ENCODE measurements around the gene RTCA.
"Not testable (repeated sequence)": the region's sequence is repeated elsewhere in the genome, so short reads cannot be mapped to it uniquely, and the experiment has no call there.

Gene RTCA

GRCh38 chr1:100321506-100321905, 55.5 kb downstream of the RTCA start:
- DNase-seq (ENCODE audit: insufficient read length, low spot score): no peak
- no peak for TF ChIP-seq CTCF (IDR thresholded peaks at IDR 0.05; ENCODE audit: insufficient read depth, missing control alignments)
- no peak for FAIRE-seq

DNA sequence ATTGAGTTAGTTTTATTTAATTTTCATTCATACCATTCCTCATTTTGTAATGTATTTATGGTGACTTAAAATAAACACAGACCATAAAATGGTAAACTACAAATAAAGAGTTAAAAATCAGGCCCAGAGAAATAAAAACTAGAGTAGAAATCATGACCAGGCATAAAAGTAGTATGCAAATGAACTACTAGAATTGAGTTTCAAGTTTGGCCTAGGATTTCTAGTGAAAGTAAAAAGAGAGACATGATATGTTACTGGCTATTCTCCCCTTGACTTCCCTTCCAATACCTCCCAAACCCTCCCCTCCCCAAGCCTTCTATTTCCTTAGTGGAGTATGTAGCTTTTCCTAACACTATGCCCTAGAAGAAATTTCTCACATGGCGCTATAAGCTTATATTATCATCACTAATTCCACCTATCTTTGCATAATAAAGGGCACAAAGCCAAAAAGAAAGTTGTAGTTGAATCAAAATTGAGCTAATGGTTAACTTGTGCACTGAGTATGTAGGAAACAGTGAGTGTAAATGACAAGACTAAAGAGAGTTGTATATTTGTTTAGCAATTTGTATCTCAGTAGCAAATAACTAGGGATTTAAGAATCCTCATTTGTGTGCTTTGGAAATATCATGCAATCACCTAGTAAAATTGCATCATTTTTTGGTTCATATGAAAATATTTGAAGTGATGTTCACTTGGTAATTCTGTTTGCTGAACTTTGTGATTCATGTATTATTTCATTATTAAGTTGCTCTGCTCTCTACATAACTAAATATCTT, 56.6 kb downstream of the RTCA start:
- DNase-seq (ENCODE audit: insufficient read length, low spot score) (no peak), FAIRE-seq (no peak)
- TF ChIP-seq CTCF (IDR thresholded peaks at IDR 0.05; ENCODE audit: insufficient read depth, missing control alignments): no peak

- no peak for TF ChIP-seq CTCF (IDR thresholded peaks at IDR 0.05; ENCODE audit: insufficient read depth, missing control alignments)
- no peak for FAIRE-seq
- DNase-seq (ENCODE audit: insufficient read length, low spot score): no peak
Measured at GRCh38 chr1:100323419-100324106, 57.5 kb downstream of the RTCA start.

DNA sequence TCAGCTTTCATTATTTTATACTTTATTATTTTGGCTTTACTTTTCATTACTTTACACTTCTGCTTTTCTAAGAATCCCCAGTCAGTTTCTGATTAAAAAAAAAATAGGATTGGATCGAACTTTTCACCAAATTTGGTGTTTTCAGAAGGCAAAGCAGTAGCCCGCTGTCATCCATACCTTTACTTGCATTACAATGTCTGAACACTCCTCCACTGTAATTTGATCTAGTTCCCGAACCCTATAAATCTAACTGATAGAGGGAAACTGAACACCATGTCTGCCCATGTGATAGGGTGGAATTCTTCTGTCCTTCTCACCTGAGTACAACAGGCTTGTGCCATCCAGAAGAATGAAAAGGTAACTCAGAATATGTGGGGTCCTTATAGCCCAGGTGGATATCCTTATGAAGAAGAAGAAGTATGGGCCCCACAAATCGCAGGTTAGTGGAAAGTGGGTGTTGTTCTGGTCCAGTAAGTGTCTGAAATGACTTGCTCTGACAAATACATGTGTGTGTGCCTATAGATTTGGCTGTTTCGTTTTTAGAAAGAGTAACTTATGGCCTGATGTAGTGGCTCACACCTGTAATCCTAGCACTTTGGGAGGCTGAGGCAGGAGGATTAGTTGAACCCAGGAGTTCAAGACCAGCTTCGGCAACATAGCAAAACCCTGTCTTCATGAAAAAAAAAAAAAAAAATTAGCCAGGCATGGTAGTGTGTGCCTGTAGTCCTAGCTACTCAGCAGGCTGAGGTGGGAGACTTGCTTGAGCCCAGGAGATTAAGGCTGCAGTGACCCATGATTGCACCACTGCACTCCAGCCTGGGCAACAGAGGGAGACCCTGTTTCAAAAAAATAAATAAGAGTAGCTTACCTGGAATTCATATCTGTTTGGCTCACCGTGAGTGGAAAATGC, 59.7 kb downstream of the RTCA start:
- no peak for FAIRE-seq
- TF ChIP-seq CTCF (IDR thresholded peaks at IDR 0.05; ENCODE audit: insufficient read depth, missing control alignments): no peak
- DNase-seq (ENCODE audit: insufficient read length, low spot score): no peak

DNA sequence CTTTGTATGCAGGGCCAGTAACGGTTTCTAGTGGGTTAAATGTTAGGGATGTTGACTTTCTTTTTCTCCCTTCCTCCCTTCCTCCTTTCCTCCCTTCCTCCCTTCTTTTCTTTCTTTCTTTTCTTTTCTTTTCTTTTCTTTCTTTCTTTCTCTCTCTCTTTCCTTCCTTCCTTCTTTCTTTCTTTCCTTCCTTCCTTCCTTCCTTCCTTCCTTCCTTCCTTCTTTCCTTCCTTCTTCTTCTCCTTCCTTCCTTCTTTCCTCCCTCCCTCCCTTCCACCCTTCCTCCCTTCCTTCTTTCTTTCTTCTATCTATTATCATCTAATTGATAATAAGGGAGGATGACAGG, 60.3 kb downstream of the RTCA start:
- DNase-seq (ENCODE audit: insufficient read length, low spot score); FAIRE-seq: not testable (repeated sequence)

DNA sequence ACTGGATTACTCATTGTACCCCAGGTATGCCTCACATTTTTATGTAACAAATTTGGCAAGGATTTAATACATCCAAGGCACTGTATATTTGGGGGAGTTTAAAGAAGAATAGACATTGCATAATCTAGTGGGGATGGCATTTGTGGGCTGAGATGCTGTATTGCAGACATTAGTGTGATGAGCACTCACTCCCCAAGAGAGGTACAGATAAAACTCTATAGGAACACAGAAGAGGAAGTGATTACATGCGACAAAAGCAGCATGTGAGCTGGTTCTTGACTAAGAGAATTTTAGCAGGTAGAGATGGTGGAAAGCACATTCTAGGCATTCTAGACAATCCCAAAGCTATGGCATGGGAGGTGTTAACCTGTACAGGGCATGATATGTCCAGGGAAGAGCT, 62.1 kb downstream of the RTCA start:
- FAIRE-seq: no peak
- no peak for DNase-seq (ENCODE audit: insufficient read length, low spot score)
- TF ChIP-seq CTCF (IDR thresholded peaks at IDR 0.05; ENCODE audit: insufficient read depth, missing control alignments): no peak

GRCh38 chr1:100331146-100331545, 65.1 kb downstream of the RTCA start:
- DNase-seq (ENCODE audit: insufficient read length, low spot score); FAIRE-seq: not testable (repeated sequence)

DNA sequence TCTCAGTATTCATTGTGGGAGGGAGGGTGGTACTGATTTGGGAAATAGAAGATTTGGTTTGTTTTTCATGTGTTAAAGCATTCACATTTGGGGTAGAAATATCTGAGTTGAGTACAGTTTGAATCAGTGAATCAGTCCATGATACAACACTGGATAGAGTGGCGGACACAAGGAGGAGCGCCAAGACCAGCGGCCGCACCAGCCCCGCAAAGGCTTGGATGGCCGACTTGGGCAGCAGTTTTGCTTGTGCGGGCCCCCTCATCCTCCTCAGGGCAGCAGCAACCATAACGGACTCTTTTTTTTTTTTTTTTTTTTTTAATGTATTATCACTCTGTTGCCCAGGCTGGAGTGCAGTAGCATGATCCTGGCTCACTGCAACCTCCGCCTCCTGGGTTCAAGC, 66.3 kb downstream of the RTCA start:
- DNase-seq (ENCODE audit: insufficient read length, low spot score) (no peak), FAIRE-seq (no peak)
- TF ChIP-seq CTCF (IDR thresholded peaks at IDR 0.05; ENCODE audit: insufficient read depth, missing control alignments): no peak
